ENCODE measurements around the gene ACTG1.

DNA sequence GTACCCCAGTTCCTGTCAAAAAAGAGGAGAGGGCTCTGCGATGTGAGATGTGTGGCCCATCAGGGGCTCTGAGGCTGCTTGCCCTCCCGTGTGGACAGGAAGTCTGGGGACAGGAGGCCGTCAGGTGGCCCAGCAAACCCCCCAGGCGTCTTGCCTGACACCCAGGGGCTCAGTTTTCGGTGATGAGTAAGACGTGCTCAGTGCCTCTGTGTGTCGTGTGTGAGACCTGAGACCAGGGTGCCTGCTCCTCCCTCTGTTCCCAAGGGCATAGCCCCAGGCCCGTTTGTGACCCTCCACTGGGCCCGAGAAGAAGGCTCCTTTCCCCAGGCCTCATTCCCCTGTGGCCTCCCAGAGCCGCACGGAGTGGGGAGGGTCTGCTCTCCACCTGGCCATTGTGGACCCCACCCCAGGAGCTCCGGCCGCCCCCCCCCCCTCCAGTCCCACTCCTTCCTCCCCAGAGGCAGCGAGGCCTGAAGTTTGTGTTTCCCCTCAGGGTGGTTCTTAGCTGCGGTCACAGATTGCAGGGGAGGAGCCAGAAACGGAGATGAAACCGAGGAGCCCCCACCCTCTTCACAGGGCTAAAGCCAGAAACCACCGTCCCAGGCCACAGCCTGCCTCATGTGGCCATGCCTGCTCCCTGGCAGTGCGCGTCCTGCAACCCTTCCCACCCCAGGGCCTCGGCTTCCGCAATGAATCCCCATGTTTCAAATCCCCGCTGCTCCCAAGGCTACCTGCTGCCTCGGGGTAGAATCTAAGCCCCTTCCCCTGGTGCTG lies 4.9 kb upstream of the ACTG1 start:
- no peak for TF ChIP-seq NFRKB (IDR thresholded peaks at IDR 0.05)
- TF ChIP-seq SP1 (IDR thresholded peaks at IDR 0.05) = no peak
- no peak for TF ChIP-seq BHLHE40 (IDR thresholded peaks at IDR 0.05; ENCODE audit: borderline replicate concordance)
- no peak for TF ChIP-seq FOXM1 (IDR thresholded peaks at IDR 0.05; ENCODE audit: borderline replicate concordance)
- no peak for TF ChIP-seq ELF4 (IDR thresholded peaks at IDR 0.05)

Data from HEK293T (cell line).